HEK293 (cell line): ENCODE results near the gene TRIM5.

Experiments
- CTCF ChIA-PET: fragments of 350-600 bp; formaldehyde crosslinking; extraction: SDS; loops from one replicate; lab custom pipeline; 2021; ENCODE audit warnings: antibody characterized with exemption; lab: Yijun Ruan, JAX
- POLR2A ChIA-PET: fragments of 300-600 bp; formaldehyde crosslinking; extraction: SDS; loops from one replicate; lab custom pipeline; 2020; ENCODE audit warnings: antibody characterized with exemption, inconsistent platforms; lab: Yijun Ruan, JAX
- H3K27ac ChIP-seq: fragments of 200-500 bp; sonication (Bioruptor generic); 2 replicates; pipeline ENCODE4 v1.5.1; 2014; ENCODE audit warnings: low read depth, low read length, control low read depth, inconsistent platforms; ENCODE audit errors: extremely low read depth
- H3K36me3 ChIP-seq, 2 experiments: fragments of 200-500 bp in 1 of 2; sonication (Bioruptor generic) in 1 of 2; 1 replicate in 1 of 2; 2 replicates in 1 of 2; pipeline ENCODE4 v1.5.1; 2014 to 2017; ENCODE audit warnings: inconsistent platforms in 2 of 2, low read length in 2 of 2; ENCODE audit not compliant: control insufficient read depth in 2 of 2, insufficient read depth in 1 of 2
- H3K4me1 ChIP-seq: fragments of 200-500 bp; sonication (Bioruptor generic); 2 replicates; pipeline ENCODE4 v1.5.1; 2014; ENCODE audit warnings: mild to moderate bottlenecking, low read length, inconsistent platforms; ENCODE audit not compliant: control insufficient read depth, insufficient read depth
- H3K4me3 ChIP-seq: 2 replicates; pipeline ENCODE4 v1.5.1; 2011; ENCODE audit warnings: low read depth, mild to moderate bottlenecking, control low read depth, low read length, moderate library complexity
- H3K9me3 ChIP-seq: fragments of 200-500 bp; sonication (Bioruptor generic); 2 replicates; pipeline ENCODE4 v1.5.1; 2014; ENCODE audit warnings: low read depth, low read length, inconsistent platforms; ENCODE audit not compliant: control insufficient read depth, insufficient read depth
- IKZF3 ChIP-seq: fragments of 450-650 bp; IDR thresholded peaks from 2 replicates; pipeline ENCODE4 v1.5.0; 2018; ENCODE audit warnings: missing biosample characterization, mild to moderate bottlenecking, missing genetic modification characterization, moderate library complexity
- KLF10 ChIP-seq: fragments of 450-650 bp; IDR thresholded peaks from 2 replicates; pipeline ENCODE4 v1.5.1; 2018; ENCODE audit warnings: missing biosample characterization, mild to moderate bottlenecking, missing genetic modification characterization
- PRDM2 ChIP-seq: fragments of 450-650 bp; formaldehyde crosslinking; IDR thresholded peaks from 2 replicates; pipeline ENCODE4 v1.5.1; 2016; ENCODE audit warnings: missing biosample characterization, missing genetic modification characterization, borderline replicate concordance
- PRDM4 ChIP-seq: fragments of 450-650 bp; formaldehyde crosslinking; IDR thresholded peaks from 2 replicates; pipeline ENCODE4 v1.5.1; 2017; ENCODE audit warnings: missing biosample characterization, missing genetic modification characterization
- ZBTB11 ChIP-seq: fragments of 450-650 bp; formaldehyde crosslinking; conservative IDR thresholded peaks from 2 replicates; pipeline ENCODE4 v1.5.1; 2016; ENCODE audit warnings: low read depth, missing biosample characterization, missing genetic modification characterization
- ZFP3 ChIP-seq: fragments of 450-650 bp; formaldehyde crosslinking; IDR thresholded peaks from 2 replicates; pipeline ENCODE4 v1.5.1; 2016; ENCODE audit warnings: low read depth, missing biosample characterization, missing genetic modification characterization
- ZNF174 ChIP-seq: fragments of 450-650 bp; formaldehyde crosslinking; IDR thresholded peaks from 2 replicates; pipeline ENCODE4 v1.5.0; 2017; ENCODE audit warnings: missing biosample characterization, mild to moderate bottlenecking, missing genetic modification characterization
- ZNF175 ChIP-seq: fragments of 450-650 bp; formaldehyde crosslinking; IDR thresholded peaks from 2 replicates; pipeline ENCODE4 v1.5.1; 2016; ENCODE audit warnings: missing biosample characterization, missing genetic modification characterization
- ZNF292 ChIP-seq: fragments of 450-650 bp; formaldehyde crosslinking; IDR thresholded peaks from 2 replicates; pipeline ENCODE4 v1.5.1; 2016; ENCODE audit warnings: low read depth, missing biosample characterization, missing genetic modification characterization, borderline replicate concordance
- ZNF302 ChIP-seq: fragments of 450-650 bp; formaldehyde crosslinking; IDR thresholded peaks from 2 replicates; pipeline ENCODE4 v1.5.1; 2016; ENCODE audit warnings: missing biosample characterization, missing genetic modification characterization, low read depth
- ZNF311 ChIP-seq: fragments of 450-650 bp; formaldehyde crosslinking; IDR thresholded peaks from 2 replicates; pipeline ENCODE4 v1.5.1; 2017; ENCODE audit warnings: missing biosample characterization, missing genetic modification characterization, borderline replicate concordance
- ZNF341 ChIP-seq: fragments of 450-650 bp; formaldehyde crosslinking; IDR thresholded peaks from 2 replicates; pipeline ENCODE4; 2016; ENCODE audit warnings: low read depth, missing biosample characterization, missing genetic modification characterization
- ZNF391 ChIP-seq: fragments of 450-650 bp; formaldehyde crosslinking; IDR thresholded peaks from 2 replicates; pipeline ENCODE4 v1.5.1; 2016; ENCODE audit warnings: low read depth, missing biosample characterization, missing genetic modification characterization, borderline replicate concordance
- ZNF394 ChIP-seq: fragments of 450-650 bp; formaldehyde crosslinking; IDR thresholded peaks from 2 replicates; pipeline ENCODE4 v1.5.1; 2016; ENCODE audit warnings: missing biosample characterization, missing genetic modification characterization, mild to moderate bottlenecking, moderate library complexity, borderline replicate concordance
- ZNF514 ChIP-seq: fragments of 450-650 bp; formaldehyde crosslinking; IDR thresholded peaks from 2 replicates; pipeline ENCODE4 v1.5.1; 2016; ENCODE audit warnings: missing biosample characterization, missing genetic modification characterization
- ZNF560 ChIP-seq: fragments of 450-650 bp; formaldehyde crosslinking; IDR thresholded peaks from 2 replicates; pipeline ENCODE4 v1.5.1; 2017; ENCODE audit warnings: missing biosample characterization, missing genetic modification characterization, borderline replicate concordance
- ZNF629 ChIP-seq: fragments of 450-650 bp; formaldehyde crosslinking; IDR thresholded peaks from 2 replicates; pipeline ENCODE4 v1.5.1; 2017; ENCODE audit warnings: missing biosample characterization, missing genetic modification characterization
- ZNF701 ChIP-seq: fragments of 450-650 bp; formaldehyde crosslinking; IDR thresholded peaks from 2 replicates; pipeline ENCODE4 v1.5.1; 2016; ENCODE audit warnings: missing biosample characterization, missing genetic modification characterization
- ZSCAN16 ChIP-seq: fragments of 450-650 bp; formaldehyde crosslinking; IDR thresholded peaks from 2 replicates; pipeline ENCODE4 v1.5.1; 2016; ENCODE audit warnings: missing biosample characterization, missing genetic modification characterization
- ZSCAN18 ChIP-seq: fragments of 450-650 bp; formaldehyde crosslinking; IDR thresholded peaks from 2 replicates; pipeline ENCODE4 v1.5.1; 2016; ENCODE audit warnings: missing biosample characterization, missing genetic modification characterization
- TF ChIP-seq, protein P1 (sequence below): fragments of 450-650 bp; formaldehyde crosslinking; IDR thresholded peaks from 2 replicates; pipeline ENCODE4 v1.5.1; 2016; ENCODE audit warnings: missing biosample characterization, missing genetic modification characterization

TRIM5 gene

GRCh38 chr11:5713695-5714094, 28.8 kb upstream of the TRIM5 start:
- H3K4me3 ChIP-seq, result no peak overlapping the region
- H3K4me1 ChIP-seq, result no peaks in the 10 kb centered on the region
- TF ChIP-seq ZFP3 (tag by site-specific recombination) (no peak), ZNF311 (tag by site-specific recombination) (no peak), PRDM4 (tag by site-specific recombination) (no peak), ZSCAN18 (no peak), ZNF292 (tag by site-specific recombination) (no peak), IKZF3 (no peak), ZNF701 (no peak), ZSCAN16 (tag by site-specific recombination) (no peak), ZNF341 (tag by site-specific recombination) (no peak), ZNF391 (tag by site-specific recombination) (no peak), ZBTB11 (no peak), ZNF174 (no peak), KLF10 (tag by site-specific recombination) (no peak), ZNF175 (tag by site-specific recombination) (no peak), ZNF394 (tag by site-specific recombination) (no peak), ZNF302 (tag by site-specific recombination) (no peak)
- TF ChIP-seq, protein P1, sequence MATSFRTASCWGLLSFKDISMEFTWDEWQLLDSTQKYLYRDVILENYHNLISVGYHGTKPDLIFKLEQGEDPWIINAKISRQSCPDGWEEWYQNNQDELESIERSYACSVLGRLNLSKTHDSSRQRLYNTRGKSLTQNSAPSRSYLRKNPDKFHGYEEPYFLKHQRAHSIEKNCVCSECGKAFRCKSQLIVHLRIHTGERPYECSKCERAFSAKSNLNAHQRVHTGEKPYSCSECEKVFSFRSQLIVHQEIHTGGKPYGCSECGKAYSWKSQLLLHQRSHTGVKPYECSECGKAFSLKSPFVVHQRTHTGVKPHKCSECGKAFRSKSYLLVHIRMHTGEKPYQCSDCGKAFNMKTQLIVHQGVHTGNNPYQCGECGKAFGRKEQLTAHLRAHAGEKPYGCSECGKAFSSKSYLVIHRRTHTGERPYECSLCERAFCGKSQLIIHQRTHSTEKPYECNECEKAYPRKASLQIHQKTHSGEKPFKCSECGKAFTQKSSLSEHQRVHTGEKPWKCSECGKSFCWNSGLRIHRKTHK (tag by site-specific recombination), result no peak
- TF ChIP-seq, all 188 proteins: peak for 0
- no peak overlapping the region for H3K27ac ChIP-seq
- H3K9me3 ChIP-seq, result no peaks in the 10 kb centered on the region
- ChIA-PET CTCF (interaction anchor here (1.2 to 1.6 kb wide), 2 partner anchors 114 to 237 kb away, joined by 4 to 5 read pairs; no protein-coding TSS in a partner anchor), POLR2A (interaction anchor here (0.6 kb wide), 1 partner anchor 40 kb away, joined by 6 read pairs; no protein-coding TSS in a partner anchor)
- H3K36me3 ChIP-seq, result no peaks in the 10 kb centered on the region

DNA sequence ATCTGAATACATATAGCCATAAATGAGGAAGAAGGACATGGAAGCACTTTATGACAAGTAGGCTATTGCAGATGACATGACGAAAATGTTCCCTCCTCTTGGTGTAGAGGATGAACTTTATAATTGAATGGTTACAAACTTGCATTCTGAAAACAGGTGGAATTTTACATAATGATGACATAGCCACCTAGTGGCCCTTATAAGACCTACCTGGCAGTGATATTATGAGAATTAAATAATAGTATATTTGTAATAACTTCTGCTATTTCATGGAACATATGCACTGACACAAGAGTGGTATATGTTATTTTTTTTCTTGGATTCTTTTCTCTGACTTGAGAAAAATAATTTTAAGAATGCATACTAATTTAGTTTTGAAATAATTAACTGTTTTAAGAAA, 27.6 kb upstream of the TRIM5 start:
- H3K9me3 ChIP-seq, result no peaks in the 10 kb centered on the region
- H3K4me1 ChIP-seq, result no peaks in the 10 kb centered on the region
- no peaks in the 10 kb centered on the region for H3K36me3 ChIP-seq
- H3K27ac ChIP-seq, result no peak overlapping the region
- H3K4me3 ChIP-seq, result no peak overlapping the region
- ChIA-PET CTCF (interaction anchor here (0.6 to 1.6 kb wide), 4 partner anchors 48 to 308 kb away, joined by 3 to 5 read pairs (median 4); no protein-coding TSS in a partner anchor), POLR2A (no interaction called here)
- TF ChIP-seq ZNF514, result no peak
- TF ChIP-seq ZNF560 (tag by site-specific recombination), result no peak
- no peak for TF ChIP-seq PRDM2 (tag by site-specific recombination)
- TF ChIP-seq ZNF629, result no peak
